GM12878 (cell line): ENCODE measurements around the gene CSMD2. TPM values are rescaled to one million over a fixed set of nuclear protein-coding genes. Genes with fewer than 3 reads are reported as not detected.

Source experiments
- ATAC-seq: fragments of 200-7000 bp; cut with Tn5 transposase; 3 replicates; pipeline ENCODE4 v1.9.1; 2020; ENCODE audit warnings: mild to moderate bottlenecking, moderate library complexity
- BruUV-seq: library from RNA; stranded (reverse); fragments of 400-500 nt; replicated peaks from 2 replicates; lab custom pipeline; 2021; lab: Mats Ljungman, UMichigan
- CTCF ChIA-PET: fragments of 300-600 bp; sonication (Branson Sonifier 250); formaldehyde crosslinking; extraction: SDS; loops from one replicate; lab custom pipeline; 2021; ENCODE audit warnings: inconsistent platforms; lab: Yijun Ruan, JAX
- POLR2A ChIA-PET: fragments of 350-600 bp; formaldehyde crosslinking; extraction: SDS; loops from one replicate; lab custom pipeline; 2021; ENCODE audit warnings: inconsistent platforms; lab: Charles Lee
- RAD21 ChIA-PET: fragments of 300-600 bp; sonication (Branson Sonifier 250); formaldehyde crosslinking; loops from one replicate; lab custom pipeline; 2023; ENCODE audit warnings: antibody characterized with exemption; ENCODE audit not compliant: unreplicated experiment; lab: Charles Lee
- SMC1A ChIA-PET: fragments of 300-600 bp; sonication (Branson Sonifier 250); formaldehyde crosslinking; loops from one replicate; lab custom pipeline; 2023; ENCODE audit not compliant: unreplicated experiment, uncharacterized antibody; lab: Charles Lee
- DNase-seq: peaks from one replicate; pipeline ENCODE4 v3.0.0-alpha.2; 2011; ENCODE audit warnings: low read depth, low spot score
- FAIRE-seq: peaks from 3 replicates; lab custom pipeline; 2011; peaks lifted over from hg19 to GRCh38; lab: Jason Lieb, UNC
- H2AFZ ChIP-seq: 2 replicates; pipeline ENCODE4 v1.6.0; 2011; ENCODE audit warnings: low read depth, low read length, control low read depth; ENCODE audit not compliant: control insufficient read depth
- H3K27ac ChIP-seq: 2 replicates; pipeline ENCODE4 v1.5.1; 2011; ENCODE audit warnings: control low read depth; ENCODE audit not compliant: control insufficient read depth, insufficient read depth
- H3K27me3 ChIP-seq, 2 experiments: replicated peaks in 1 of 2; 2 replicates each; pipeline versions ENCODE4 v1.6.0 to v1.6.1; 2011; ENCODE audit warnings: low read length in 1 of 2; ENCODE audit not compliant: control insufficient read depth in 2 of 2, insufficient read depth in 2 of 2
- H3K36me3 ChIP-seq, 2 experiments: 2 replicates each; pipeline ENCODE4 v1.5.1; 2011; ENCODE audit warnings: low read length in 1 of 2; ENCODE audit not compliant: control insufficient read depth in 2 of 2, insufficient read depth in 2 of 2
- H3K4me1 ChIP-seq: 2 replicates; pipeline ENCODE4 v1.6.1; 2011; ENCODE audit warnings: mild to moderate bottlenecking, low read length, moderate library complexity, mixed read lengths; ENCODE audit not compliant: control insufficient read depth, insufficient read depth
- H3K4me2 ChIP-seq: 2 replicates; pipeline ENCODE4 v1.6.0; 2011; ENCODE audit warnings: control low read depth; ENCODE audit not compliant: control insufficient read depth, insufficient read depth
- H3K4me3 ChIP-seq: fragments of 200-600 bp; sonication (generic); 2 replicates; pipeline ENCODE4 v1.5.1; 2016
- H3K79me2 ChIP-seq: 2 replicates; pipeline ENCODE4 v1.6.0; 2011; ENCODE audit warnings: low read length; ENCODE audit not compliant: control insufficient read depth, insufficient read depth
- H3K9ac ChIP-seq: 2 replicates; pipeline ENCODE4 v1.8.0; 2011; ENCODE audit warnings: low read length, control low read depth, mixed read lengths; ENCODE audit not compliant: control insufficient read depth, insufficient read depth
- H3K9me3 ChIP-seq: replicated peaks from 3 replicates; pipeline ENCODE4 v1.5.1; 2011; ENCODE audit warnings: mild to moderate bottlenecking, low read length; ENCODE audit not compliant: control insufficient read depth, insufficient read depth
- H4K20me1 ChIP-seq: 2 replicates; pipeline ENCODE4 v1.6.0; 2011; ENCODE audit not compliant: control insufficient read depth, insufficient read depth
- FOXM1 ChIP-seq: IDR thresholded peaks from 2 replicates; pipeline ENCODE4 v1.6.1; 2012; ENCODE audit warnings: low read depth, mild to moderate bottlenecking, inconsistent platforms, low read length, moderate library complexity
- KAT2A ChIP-seq: conservative IDR thresholded peaks from 2 replicates; pipeline ENCODE4 v1.6.1; 2011; ENCODE audit warnings: low read depth, low read length; ENCODE audit not compliant: control insufficient read depth
- RFX5 ChIP-seq: IDR thresholded peaks from 2 replicates; pipeline ENCODE4 v1.6.1; 2011; ENCODE audit warnings: low read depth, low read length, improper control_type of control experiment
- RUNX3 ChIP-seq: IDR thresholded peaks from 2 replicates; pipeline ENCODE4 v1.6.1; 2012; ENCODE audit warnings: low read length, inconsistent platforms
- SREBF1 ChIP-seq: IDR thresholded peaks from 2 replicates; pipeline ENCODE4 v1.6.1; 2012; ENCODE audit warnings: mild to moderate bottlenecking, low read length
- TBL1XR1 ChIP-seq: IDR thresholded peaks from 2 replicates; pipeline ENCODE4 v1.6.1; 2012; ENCODE audit warnings: low read depth, low read length, improper control_type of control experiment
- WGBS: methylation state at CpG from one replicate; pipeline ENCODE4 v1.1.6; 2016; ENCODE audit warnings: low lambda C conversion rate; ENCODE audit not compliant: insufficient replicate concordance, insufficient coverage; ENCODE audit errors: missing lambda C conversion rate; 5-methylcytosine and 5-hydroxymethylcytosine counted together
- in situ Hi-C: fragments of 300-500 bp; cut with MboI; formaldehyde crosslinking; loops from 9 replicates; pipeline ENCODE4 v1.14.3; 2018; ENCODE audit warnings: mixed read lengths
- intact Hi-C: fragments of 100-400 bp; cut with micrococcal nuclease; formaldehyde crosslinking; loops from one replicate; pipeline ENCODE4 v1.14.2; 2022; ENCODE audit not compliant: unreplicated experiment
- polyA plus RNA-seq, 11 experiments: library from polyadenylated mRNA; depleted of rRNA in 4 of 11; unstranded in 6 of 11; stranded (reverse) in 5 of 11; fragments of >200 nt; fragmentation: Nextera tagmentation in 4 of 11; fragmentation: Illumina TruSeq in 1 of 11; extraction: Ambion mirVana in 4 of 11; extraction: Trizol in 1 of 11; gene quantifications; 1 replicate in 1 of 11; 2 replicates in 10 of 11; pipeline versions ENCODE4 v1.2.1 to v1.2.3, GENCODE V29; 2011 to 2016; ENCODE audit warnings: inconsistent platforms in 2 of 11, missing spikeins in 2 of 11, low read depth in 1 of 11
- total RNA-seq, 4 experiments: library from RNA; depleted of rRNA in 3 of 4; stranded (reverse); fragments of >200 nt in 3 of 4; fragmentation: Illumina TruSeq in 1 of 4; extraction: Trizol in 1 of 4; gene quantifications; 2 replicates each; pipeline versions ENCODE4 v1.2.1 to v1.2.3, GENCODE V29; 2013 to 2021
- TF ChIP-seq, protein P1 (sequence below): fragments of 450-650 bp; IDR thresholded peaks from 2 replicates; pipeline ENCODE4 v1.6.1; 2016; ENCODE audit warnings: mild to moderate bottlenecking

CSMD2 gene
- total and polyA plus RNA-seq, 10 of the 15 experiments (the other 5 are each of a cell fraction or from before 2014, with no cell fraction given), result under 0.01 TPM; not detected in 9

DNA sequence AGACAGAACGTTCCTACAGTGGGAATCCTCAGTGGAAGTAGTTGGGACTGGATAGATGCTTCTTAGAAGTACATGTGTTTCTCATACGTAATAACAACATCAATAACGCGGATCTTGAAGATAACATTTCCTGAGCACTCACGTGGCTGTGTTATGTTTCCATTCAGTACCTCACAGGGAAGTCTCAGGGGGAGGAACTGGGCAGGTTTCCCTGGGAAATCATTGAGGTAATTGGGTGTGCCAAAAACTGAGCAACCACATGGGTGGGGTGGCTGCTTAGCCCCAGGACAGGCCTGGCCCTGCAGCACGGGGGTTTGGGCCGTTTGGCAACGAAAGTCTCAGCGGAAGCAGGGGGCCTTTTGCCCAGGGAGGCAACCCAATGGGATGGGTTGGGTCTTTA lies 558.8 kb downstream of the CSMD2 start:
- H3K27me3 ChIP-seq, result peaks cover 0 to 2% of the 10 kb centered on the region in 2 experiments; a peak in 2 of 4 replicates
- CTCF ChIA-PET, result no interaction called here
- H3K79me2 ChIP-seq, result no peaks in the 10 kb centered on the region
- H3K36me3 ChIP-seq, result no peaks in the 10 kb centered on the region
- H3K4me1 ChIP-seq, result no peaks in the 10 kb centered on the region
- 38% methylated on average over 9 of the region's 9 CpGs for WGBS
- no peaks in the 10 kb centered on the region; the same call in 2 of the 3 replicates for H3K9me3 ChIP-seq
- no peaks in the 10 kb centered on the region for H4K20me1 ChIP-seq
- TF ChIP-seq, protein P1, sequence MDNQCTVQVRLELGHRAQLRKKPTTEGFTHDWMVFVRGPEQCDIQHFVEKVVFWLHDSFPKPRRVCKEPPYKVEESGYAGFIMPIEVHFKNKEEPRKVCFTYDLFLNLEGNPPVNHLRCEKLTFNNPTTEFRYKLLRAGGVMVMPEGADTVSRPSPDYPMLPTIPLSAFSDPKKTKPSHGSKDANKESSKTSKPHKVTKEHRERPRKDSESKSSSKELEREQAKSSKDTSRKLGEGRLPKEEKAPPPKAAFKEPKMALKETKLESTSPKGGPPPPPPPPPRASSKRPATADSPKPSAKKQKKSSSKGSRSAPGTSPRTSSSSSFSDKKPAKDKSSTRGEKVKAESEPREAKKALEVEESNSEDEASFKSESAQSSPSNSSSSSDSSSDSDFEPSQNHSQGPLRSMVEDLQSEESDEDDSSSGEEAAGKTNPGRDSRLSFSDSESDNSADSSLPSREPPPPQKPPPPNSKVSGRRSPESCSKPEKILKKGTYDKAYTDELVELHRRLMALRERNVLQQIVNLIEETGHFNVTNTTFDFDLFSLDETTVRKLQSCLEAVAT, result no peak
- TF ChIP-seq SREBF1 (no peak), KAT2A (no peak), TBL1XR1 (no peak), RFX5 (no peak), RUNX3 (no peak), FOXM1 (no peak)
- H3K4me3 ChIP-seq, result no peak overlapping the region
- H3K4me2 ChIP-seq, result no peak overlapping the region
- ATAC-seq (no peak), DNase-seq (no peak), FAIRE-seq (no peak)
- in situ Hi-C loops (loop anchor here (25.0 kb wide), 1 partner anchor 669 kb away; no protein-coding TSS in a partner anchor), intact Hi-C loops (no loop called here)
- no peak overlapping the region for H2AFZ ChIP-seq
- POLR2A ChIA-PET, result no interaction called here
- no peak overlapping the region for H3K27ac ChIP-seq
- RAD21 ChIA-PET, result no interaction called here
- SMC1A ChIA-PET, result no interaction called here
- no peak overlapping the region for H3K9ac ChIP-seq
- BruUV-seq, result no TSS peak
